HFFc6 (cell line): ENCODE results near the gene NACC1. TPM values are rescaled to one million over a fixed set of nuclear protein-coding genes. Genes with fewer than 3 reads are reported as not detected.

Experiments used
- DNase-seq: peaks from one replicate; pipeline ENCODE4 v3.0.0-alpha.2; 2018
- H3K27ac Mint-ChIP-seq: 2 replicates; pipeline ENCODE4 v1.8.0; 2020; ENCODE audit warnings: mild to moderate bottlenecking, mixed read lengths
- H3K27me3 Mint-ChIP-seq: 2 replicates; pipeline ENCODE4 v1.8.0; 2021; ENCODE audit warnings: mild to moderate bottlenecking, moderate library complexity, mixed read lengths; ENCODE audit not compliant: insufficient read depth
- H3K36me3 Mint-ChIP-seq: 2 replicates; pipeline ENCODE4 v1.8.0; 2021; ENCODE audit warnings: low read depth, mixed read lengths
- H3K4me1 Mint-ChIP-seq: 2 replicates; pipeline ENCODE4 v1.8.0; 2020; ENCODE audit warnings: low read depth, mixed read lengths
- H3K4me3 Mint-ChIP-seq: 2 replicates; pipeline ENCODE4 v1.8.0; 2020; ENCODE audit warnings: mild to moderate bottlenecking, moderate library complexity, mixed read lengths
- H3K9me3 Mint-ChIP-seq: 2 replicates; pipeline ENCODE4 v1.8.0; 2020; ENCODE audit warnings: mild to moderate bottlenecking, mixed read lengths
- total RNA-seq, 6 experiments: library from RNA; stranded (reverse); fragmentation: NEBNext Ultra II Directional; extraction: Animal tissue kit (Norgen Biotek cat#: 25700); gene quantifications; 2 replicates in 1 of 6; 3 replicates in 5 of 6; pipeline ENCODE4 v1.2.3, GENCODE V29; 2021
- TF ChIP-seq, protein P1 (sequence below): fragments of 200-600 bp; sonication (generic); IDR thresholded peaks from 2 replicates; pipeline ENCODE4 v1.5.0; 2021; ENCODE audit warnings: antibody characterized with exemption, mild to moderate bottlenecking

NACC1 gene
- total RNA-seq, 6 experiments from 2014 or later = 126 to 146 (median 139) TPM

- peaks cover 6% of the 10 kb centered on the region for H3K27me3 Mint-ChIP-seq
- peaks cover 14% of the 10 kb centered on the region for H3K36me3 Mint-ChIP-seq
- no peak overlapping the region for H3K27ac Mint-ChIP-seq
- TF ChIP-seq, protein P1, sequence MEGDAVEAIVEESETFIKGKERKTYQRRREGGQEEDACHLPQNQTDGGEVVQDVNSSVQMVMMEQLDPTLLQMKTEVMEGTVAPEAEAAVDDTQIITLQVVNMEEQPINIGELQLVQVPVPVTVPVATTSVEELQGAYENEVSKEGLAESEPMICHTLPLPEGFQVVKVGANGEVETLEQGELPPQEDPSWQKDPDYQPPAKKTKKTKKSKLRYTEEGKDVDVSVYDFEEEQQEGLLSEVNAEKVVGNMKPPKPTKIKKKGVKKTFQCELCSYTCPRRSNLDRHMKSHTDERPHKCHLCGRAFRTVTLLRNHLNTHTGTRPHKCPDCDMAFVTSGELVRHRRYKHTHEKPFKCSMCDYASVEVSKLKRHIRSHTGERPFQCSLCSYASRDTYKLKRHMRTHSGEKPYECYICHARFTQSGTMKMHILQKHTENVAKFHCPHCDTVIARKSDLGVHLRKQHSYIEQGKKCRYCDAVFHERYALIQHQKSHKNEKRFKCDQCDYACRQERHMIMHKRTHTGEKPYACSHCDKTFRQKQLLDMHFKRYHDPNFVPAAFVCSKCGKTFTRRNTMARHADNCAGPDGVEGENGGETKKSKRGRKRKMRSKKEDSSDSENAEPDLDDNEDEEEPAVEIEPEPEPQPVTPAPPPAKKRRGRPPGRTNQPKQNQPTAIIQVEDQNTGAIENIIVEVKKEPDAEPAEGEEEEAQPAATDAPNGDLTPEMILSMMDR = no peak
- DNase-seq = no peak
- H3K4me3 Mint-ChIP-seq = no peak overlapping the region
- H3K4me1 Mint-ChIP-seq = peaks cover 14% of the 10 kb centered on the region
- H3K9me3 Mint-ChIP-seq = no peaks in the 10 kb centered on the region
Measured at GRCh38 chr19:13094771-13095392, 23.2 kb upstream of the NACC1 start.

GRCh38 chr19:13095393-13095784, 22.7 kb upstream of the NACC1 start:
- Mint-ChIP-seq H3K4me3 (no peak overlapping the region), H3K27me3 (peaks cover 9% of the 10 kb centered on the region), H3K27ac (no peak overlapping the region), H3K4me1 (peaks cover 18% of the 10 kb centered on the region), H3K9me3 (no peaks in the 10 kb centered on the region), H3K36me3 (peaks cover 18% of the 10 kb centered on the region)
- DNase-seq = no peak
- TF ChIP-seq, protein P1 = no peak

GRCh38 chr19:13095934-13096927, 21.8 kb upstream of the NACC1 start:
- H3K4me1 Mint-ChIP-seq = peaks cover 18% of the 10 kb centered on the region
- TF ChIP-seq, protein P1 = peak; percentile 35; the same call in 1 of the 2 replicates
- peaks cover 18% of the 10 kb centered on the region for H3K36me3 Mint-ChIP-seq
- no peak overlapping the region for H3K27ac Mint-ChIP-seq
- no peak for DNase-seq
- H3K4me3 Mint-ChIP-seq = no peak overlapping the region
- H3K9me3 Mint-ChIP-seq = no peaks in the 10 kb centered on the region
- peaks cover 9% of the 10 kb centered on the region for H3K27me3 Mint-ChIP-seq

DNA sequence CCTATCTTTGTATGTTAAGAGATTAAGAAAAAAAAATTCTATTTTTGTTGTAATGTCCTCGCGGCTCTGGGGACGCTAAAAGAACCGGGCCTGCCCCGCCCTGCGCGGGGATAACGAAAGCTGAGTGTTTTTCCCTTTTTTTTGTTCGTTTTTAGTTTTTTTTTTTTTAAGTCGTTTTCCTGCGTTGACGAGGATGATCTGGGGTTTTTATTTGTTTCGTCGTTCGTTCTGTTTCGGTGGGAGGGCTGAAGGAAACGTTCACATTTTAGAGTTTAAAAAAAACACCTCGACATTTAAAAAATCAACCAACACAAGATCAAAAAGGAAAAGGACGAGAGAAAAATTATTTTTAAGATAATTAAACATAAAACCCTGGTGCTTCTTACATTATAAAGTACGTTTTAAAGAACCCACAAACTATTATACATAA, 21.0 kb upstream of the NACC1 start:
- Mint-ChIP-seq H3K9me3 (no peaks in the 10 kb centered on the region), H3K36me3 (peaks cover 18% of the 10 kb centered on the region), H3K27me3 (peaks cover 9% of the 10 kb centered on the region), H3K4me1 (peaks cover 26% of the 10 kb centered on the region), H3K27ac (no peak overlapping the region), H3K4me3 (no peak overlapping the region)
- TF ChIP-seq, protein P1 = no peak
- no peak for DNase-seq

- DNase-seq = no peak
- Mint-ChIP-seq H3K27me3 (peaks cover 9% of the 10 kb centered on the region), H3K9me3 (no peaks in the 10 kb centered on the region), H3K4me1 (peaks cover 30% of the 10 kb centered on the region), H3K4me3 (no peak overlapping the region), H3K36me3 (peaks cover 18% of the 10 kb centered on the region), H3K27ac (no peak overlapping the region)
- TF ChIP-seq, protein P1 = no peak
Measured at GRCh38 chr19:13097463-13098258, 20.4 kb upstream of the NACC1 start.
